Endothelial cell of umbilical vein (primary cell): ENCODE data around the gene HECTD3. TPM values are rescaled to one million over a fixed set of nuclear protein-coding genes. Genes with fewer than 3 reads are reported as not detected.

Experiments
- BruUV-seq: library from RNA; stranded (reverse); fragments of 400-500 nt; replicated peaks from 2 replicates; lab custom pipeline; 2021; lab: Mats Ljungman, UMichigan
- CTCF ChIA-PET: fragments of 300-600, 350-600 bp; sonication (Branson Sonifier 250); formaldehyde crosslinking; loops from one replicate; lab custom pipeline; 2021; ENCODE audit warnings: antibody characterized with exemption, inconsistent platforms; lab: Charles Lee
- POLR2A ChIA-PET: fragments of 300-600, 350-600 bp; sonication (Branson Sonifier 250); formaldehyde crosslinking; loops from one replicate; lab custom pipeline; 2021; ENCODE audit warnings: antibody characterized with exemption, inconsistent platforms; lab: Charles Lee
- DNase-seq: peaks from one replicate; pipeline ENCODE4 v3.0.0-alpha.2; 2011; ENCODE audit warnings: low read depth, low spot score
- FAIRE-seq: peaks from 2 replicates; lab custom pipeline; 2011; peaks lifted over from hg19 to GRCh38; lab: Jason Lieb, UNC
- H2AFZ ChIP-seq: 2 replicates; pipeline ENCODE4 v1.6.0; 2012; ENCODE audit warnings: low read depth, low read length, control low read depth, inconsistent platforms
- H3K27ac ChIP-seq: 2 replicates; pipeline ENCODE4 v1.5.1; 2011; ENCODE audit warnings: low read depth, mild to moderate bottlenecking, control low read depth, low read length, moderate library complexity; ENCODE audit not compliant: insufficient read depth
- H3K27me3 ChIP-seq, 2 experiments: 2 replicates each; pipeline versions ENCODE4 v1.6.0 to v1.6.1; 2011; ENCODE audit warnings: low read length in 2 of 2, mixed read lengths in 1 of 2; ENCODE audit not compliant: control insufficient read depth in 2 of 2, insufficient read depth in 2 of 2
- H3K36me3 ChIP-seq, 2 experiments: 2 replicates in 1 of 2; 3 replicates in 1 of 2; pipeline ENCODE4 v1.5.1; 2011; ENCODE audit warnings: low read length in 2 of 2, mild to moderate bottlenecking in 1 of 2, moderate library complexity in 1 of 2; ENCODE audit not compliant: control insufficient read depth in 2 of 2, insufficient read depth in 2 of 2; ENCODE audit errors: extremely low read depth in 1 of 2
- H3K4me1 ChIP-seq: 3 replicates; pipeline ENCODE4 v1.5.1; 2011; ENCODE audit warnings: mild to moderate bottlenecking, low read length; ENCODE audit not compliant: control insufficient read depth, insufficient read depth; ENCODE audit errors: extremely low read depth
- H3K4me2 ChIP-seq: 2 replicates; pipeline ENCODE4 v1.6.1; 2011; ENCODE audit warnings: low read length, control low read depth, mixed read lengths; ENCODE audit not compliant: insufficient read depth
- H3K4me3 ChIP-seq, 3 experiments: fragments of 200-600 bp in 1 of 3; sonication (generic), shearing (Covaris generic) in 1 of 3; replicated peaks in 1 of 3; 2 replicates each; pipeline ENCODE4 v1.5.1; 2011 to 2016; ENCODE audit warnings: control low read depth in 3 of 3, low read length in 3 of 3, mild to moderate bottlenecking in 2 of 3, inconsistent platforms in 1 of 3, low read depth in 1 of 3, moderate library complexity in 1 of 3; ENCODE audit not compliant: insufficient read depth in 1 of 3
- H3K79me2 ChIP-seq: 2 replicates; pipeline ENCODE4 v1.6.0; 2012; ENCODE audit warnings: low read length, inconsistent platforms; ENCODE audit not compliant: control insufficient read depth, insufficient read depth
- H3K9ac ChIP-seq: replicated peaks from 2 replicates; pipeline ENCODE3; 2011; ENCODE audit warnings: low read length, control low read depth; ENCODE audit not compliant: insufficient read depth; ENCODE audit errors: extremely low read depth
- H3K9me1 ChIP-seq: replicated peaks from 3 replicates; pipeline ENCODE4 v1.6.0; 2011; ENCODE audit warnings: mild to moderate bottlenecking, low read length; ENCODE audit not compliant: control insufficient read depth, insufficient read depth; ENCODE audit errors: extremely low read depth
- H3K9me3 ChIP-seq: replicated peaks from 2 replicates; pipeline ENCODE4 v1.5.1; 2012; ENCODE audit warnings: low read length, inconsistent platforms; ENCODE audit not compliant: control insufficient read depth, insufficient read depth
- H4K20me1 ChIP-seq: replicated peaks from 2 replicates; pipeline ENCODE3; 2011; ENCODE audit warnings: mild to moderate bottlenecking, low read length; ENCODE audit not compliant: control insufficient read depth, insufficient read depth; ENCODE audit errors: extremely low read depth
- CTCF ChIP-seq, 2 donors: IDR thresholded peaks; 1 replicate in 1 of 2; 2 replicates in 1 of 2; pipeline ENCODE4 v1.5.1; 2011; ENCODE audit warnings: low read length in 2 of 2, mild to moderate bottlenecking in 2 of 2, moderate library complexity in 2 of 2, control low read depth in 1 of 2, inconsistent platforms in 1 of 2, low read depth in 1 of 2; ENCODE audit not compliant: insufficient read depth in 1 of 2; ENCODE audit errors: extremely low read depth in 1 of 2
- EZH2 ChIP-seq: IDR thresholded peaks from 2 replicates; pipeline ENCODE4 v1.6.1; 2012; ENCODE audit warnings: borderline replicate concordance, low read depth, mild to moderate bottlenecking, moderate library complexity, low read length, inconsistent platforms; ENCODE audit not compliant: severe bottlenecking
- FOS ChIP-seq: IDR thresholded peaks from 2 replicates; pipeline ENCODE4 v1.6.1; 2011; ENCODE audit warnings: mild to moderate bottlenecking, low read length, moderate library complexity, borderline replicate concordance; ENCODE audit not compliant: insufficient read depth
- GATA2 ChIP-seq: IDR thresholded peaks from 2 replicates; pipeline ENCODE4 v1.7.0; 2011; ENCODE audit warnings: low read depth, mild to moderate bottlenecking, moderate library complexity, mixed read lengths, low read length; ENCODE audit not compliant: insufficient read length, insufficient read depth
- JUN ChIP-seq: IDR thresholded peaks from 2 replicates; pipeline ENCODE4 v1.6.1; 2011; ENCODE audit warnings: borderline replicate concordance, low read depth; ENCODE audit not compliant: insufficient read length, insufficient read depth
- MAX ChIP-seq: IDR thresholded peaks from 2 replicates; pipeline ENCODE4 v1.6.1; 2011; ENCODE audit not compliant: insufficient read depth, insufficient read length
- MYC ChIP-seq: IDR thresholded peaks from one replicate; pipeline ENCODE4 v1.6.1; 2011; ENCODE audit warnings: mild to moderate bottlenecking, low read depth, low read length
- POLR2A ChIP-seq: IDR thresholded peaks from 2 replicates; pipeline ENCODE4 v1.6.1; 2012; ENCODE audit warnings: low read depth, mild to moderate bottlenecking, control low read depth, low read length
- POLR2AphosphoS5 ChIP-seq: IDR thresholded peaks from 2 replicates; pipeline ENCODE4 v1.6.1; 2012; ENCODE audit warnings: low read depth, mild to moderate bottlenecking, control low read depth, low read length, moderate library complexity; ENCODE audit not compliant: insufficient read depth
- dilution Hi-C: fragments of 300-500 bp; cut with MboI; formaldehyde crosslinking; loops from one replicate; pipeline ENCODE4 v1.15.0; 2019; ENCODE audit warnings: low sequenced_read_pairs; ENCODE audit not compliant: extremely low pct_ligation_motif_present
- intact Hi-C: fragments of 100-400 bp; cut with micrococcal nuclease; formaldehyde crosslinking; loops from one replicate; pipeline ENCODE4 v1.10.0; 2022
- polyA plus RNA-seq, 4 experiments: library from polyadenylated mRNA; depleted of rRNA in 3 of 4; stranded (reverse) in 3 of 4; unstranded in 1 of 4; fragments of >200 nt; gene quantifications; 2 replicates each; pipeline versions ENCODE4 v1.2.1 to v1.2.3, GENCODE V29; 2011 to 2012; ENCODE audit warnings: missing spikeins in 1 of 4
- total RNA-seq: library from RNA; stranded (reverse); gene quantifications from 2 replicates; pipeline ENCODE4 v1.2.3, GENCODE V29; 2021

HECTD3 gene
- total and polyA plus RNA-seq, 2 donors (not counting 3 experiments of a cell fraction or from before 2014, with no cell fraction given): 80.0 to 114 TPM

- no peak overlapping the region for H2AFZ ChIP-seq
- FAIRE-seq (no peak), DNase-seq (no peak)
- H3K4me2 ChIP-seq: no peak overlapping the region
- TF ChIP-seq EZH2 (no peak), CTCF (IDR thresholded peaks at IDR 0.05; ENCODE audit: extremely low read depth in 1 of 2, insufficient read depth in 1 of 2, low read depth in 1 of 2, low read length in 2 of 2) (no peak), JUN (no peak), MAX (no peak)
- ChIA-PET POLR2A (no interaction called here), CTCF (interaction anchor here (0.8 kb wide), 2 partner anchors 15 to 270 kb away, joined by 3 to 4 read pairs; no protein-coding TSS in a partner anchor)
- no peaks in the 10 kb centered on the region for H3K9me1 ChIP-seq
- peaks cover 0 to 2% of the 10 kb centered on the region in 2 experiments for H3K36me3 ChIP-seq
- intact Hi-C loops (no loop called here), dilution Hi-C loops (no loop called here)
- no TSS peak for BruUV-seq
- no peaks in the 10 kb centered on the region for H3K79me2 ChIP-seq
- no peaks in the 10 kb centered on the region for H3K4me1 ChIP-seq
- H3K27me3 ChIP-seq: no peaks in the 10 kb centered on the region
- H4K20me1 ChIP-seq: no peaks in the 10 kb centered on the region
- no peaks in the 10 kb centered on the region for H3K9me3 ChIP-seq
- H3K9ac ChIP-seq: no peak overlapping the region
- no peak overlapping the region for H3K27ac ChIP-seq
- H3K4me3 ChIP-seq: no peak overlapping the region
Measured at GRCh38 chr1:45033356-45033755, 22.2 kb upstream of the HECTD3 start.

DNA sequence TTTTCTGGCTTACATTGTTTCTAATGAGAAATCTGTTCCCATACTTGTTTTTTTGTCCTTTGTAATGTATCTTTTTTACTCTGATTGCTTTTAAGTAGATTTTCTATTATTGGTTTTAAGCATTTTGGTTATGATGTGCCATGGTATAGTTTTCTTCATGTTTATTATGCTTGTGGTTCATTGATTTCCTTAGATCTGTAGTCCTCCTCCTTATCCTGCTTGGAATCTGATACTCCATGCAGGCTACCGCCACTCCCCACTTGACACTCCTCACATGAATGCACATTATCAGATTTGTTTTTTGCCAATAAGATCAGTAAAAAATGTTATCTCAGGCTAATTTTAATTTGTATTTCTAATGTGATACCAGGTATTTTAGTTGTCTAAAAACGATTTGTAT lies 21.7 kb upstream of the HECTD3 start:
- intact Hi-C loops (no loop called here), dilution Hi-C loops (no loop called here)
- BruUV-seq: no TSS peak
- peaks cover 0 to 2% of the 10 kb centered on the region in 2 experiments for H3K36me3 ChIP-seq
- H3K79me2 ChIP-seq: no peaks in the 10 kb centered on the region
- ChIA-PET POLR2A (no interaction called here), CTCF (interaction anchor here (0.8 kb wide), 2 partner anchors 14 to 271 kb away, joined by 3 to 4 read pairs; no protein-coding TSS in a partner anchor)
- no peaks in the 10 kb centered on the region for H3K27me3 ChIP-seq
- H3K9me3 ChIP-seq: no peaks in the 10 kb centered on the region
- H3K4me2 ChIP-seq: no peak overlapping the region
- H3K4me3 ChIP-seq: no peak overlapping the region
- FAIRE-seq: no peak
- no peak overlapping the region for H3K9ac ChIP-seq
- H3K27ac ChIP-seq: no peak overlapping the region
- H3K4me1 ChIP-seq: no peaks in the 10 kb centered on the region
- H3K9me1 ChIP-seq: no peaks in the 10 kb centered on the region
- no peaks in the 10 kb centered on the region for H4K20me1 ChIP-seq
- H2AFZ ChIP-seq: no peak overlapping the region
- DNase-seq: no peak
- TF ChIP-seq POLR2AphosphoS5 (no peak), GATA2 (no peak), MAX (no peak), EZH2 (no peak), MYC (no peak), POLR2A (no peak), JUN (no peak), FOS (no peak), CTCF (IDR thresholded peaks at IDR 0.05; ENCODE audit: extremely low read depth in 1 of 2, insufficient read depth in 1 of 2, low read depth in 1 of 2, low read length in 2 of 2) (no peak)
